Activated CD4-positive, CD25-positive, alpha-beta regulatory T cell treated with anti-CD3 and anti-CD28 coated beads, Interleukin-2, amount 50 U/mL, for 24 hours (primary cell): ENCODE data around the gene SOCS1.
A peak's percentile ranks its signal among the peaks of the same experiment; 100 is the strongest.

ENCODE experiments used
- ATAC-seq, 2 donors: fragments of 150-1000 bp; cut with Tn5 transposase; one replicate each; pipeline ENCODE4 v1.10.0; 2021; ENCODE audit warnings: mild to moderate bottlenecking in 1 of 2, moderate library complexity in 1 of 2

The SOCS1 gene

DNA sequence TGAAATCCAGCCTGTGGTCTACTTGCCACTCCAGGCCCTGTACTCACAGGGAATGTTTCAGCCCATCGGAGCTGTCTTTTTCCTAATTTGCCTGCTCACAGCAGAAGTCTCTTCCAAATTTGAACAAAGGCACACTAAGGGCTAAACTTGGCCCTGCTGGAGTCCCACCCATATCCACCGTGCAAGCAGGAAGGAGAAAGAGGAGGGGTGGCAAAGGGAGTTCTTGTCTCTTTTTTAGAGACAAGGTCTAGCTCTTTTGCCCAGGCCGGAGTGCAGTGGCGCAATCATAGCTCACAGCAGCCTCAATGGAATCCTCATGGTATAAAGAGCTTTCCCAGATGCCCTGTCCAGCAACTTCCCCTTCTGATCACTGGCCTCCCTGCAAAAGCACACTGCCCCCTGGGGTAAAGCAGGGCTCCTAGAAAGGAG lies 27.8 kb upstream of the SOCS1 start:
- ATAC-seq, result no peak

- no peak for ATAC-seq
Observed at GRCh38 chr16:11280616-11281522, 24.9 kb upstream of the SOCS1 start, which contains the start of gene PRM1. TSS of gene PRM1 (minus strand) at chr16:11281330. CDS start at chr16:11281238, 92 bp downstream.

- no peak for ATAC-seq
Observed at GRCh38 chr16:11278681-11279628, 23.0 kb upstream of the SOCS1 start.

GRCh38 chr16:11277607-11278337 lies 21.8 kb upstream of the SOCS1 start:
- ATAC-seq, result no peak

DNA sequence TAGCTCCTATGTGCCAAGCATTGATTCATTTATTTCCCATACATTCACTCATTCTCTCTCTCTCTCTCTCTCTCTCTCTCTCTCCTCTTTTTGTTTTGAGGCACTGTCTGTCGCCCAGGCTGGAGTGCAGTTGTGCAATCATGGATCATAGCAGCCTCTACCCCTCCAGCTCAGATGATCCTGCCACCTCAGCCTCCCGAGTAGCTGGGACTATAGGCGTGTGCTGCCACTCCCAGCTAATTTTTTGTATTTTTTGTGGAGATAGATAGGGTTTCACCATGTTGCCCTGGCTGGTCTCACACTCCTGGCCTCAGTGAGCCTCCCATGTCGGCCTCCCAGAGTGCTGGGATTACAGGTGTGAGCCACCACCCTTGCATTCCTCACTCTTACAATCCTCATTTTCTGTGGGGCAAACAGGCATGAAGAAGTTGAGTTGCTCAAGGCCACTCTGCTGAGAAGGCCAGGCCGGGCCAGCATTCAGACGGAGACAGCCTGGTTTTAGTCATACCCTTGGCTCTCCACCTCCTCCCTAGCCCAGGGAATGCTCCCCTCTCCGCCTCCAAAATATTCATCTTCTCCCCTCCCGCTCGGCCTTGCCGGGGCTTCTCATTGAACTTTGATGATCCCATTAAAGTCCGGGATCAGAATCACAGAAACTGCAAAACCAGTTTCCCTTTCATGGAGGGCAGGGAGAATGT lies 21.0 kb upstream of the SOCS1 start:
- ATAC-seq, result no peak

GRCh38 chr16:11276143-11276895 lies 20.3 kb upstream of the SOCS1 start, which contains the start of gene PRM2:
TSS of gene PRM2 (minus strand) at chr16:11276480. CDS start at chr16:11276370, 110 bp downstream.
- ATAC-seq, result no peak

DNA sequence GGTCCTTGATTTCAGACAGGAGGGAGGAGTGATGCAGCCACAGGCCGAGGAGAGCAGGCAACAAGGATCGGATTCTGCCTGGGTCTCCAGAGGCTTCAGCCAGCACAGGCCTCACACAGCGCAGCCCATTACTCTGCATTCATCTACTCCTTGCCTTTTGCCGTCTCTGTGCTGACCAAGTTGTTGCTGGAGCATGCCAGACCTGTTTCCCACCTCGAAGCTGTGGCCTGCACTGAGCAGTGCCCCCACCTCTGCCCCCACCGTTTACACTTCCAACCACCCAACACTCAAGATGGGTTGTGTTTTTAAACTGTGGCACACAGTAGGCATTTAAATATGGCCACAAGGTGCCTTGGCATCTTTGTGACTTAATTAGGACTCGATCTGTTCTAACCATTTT lies 19.0 kb upstream of the SOCS1 start:
- ATAC-seq, result no peak

- ATAC-seq, result no peak
Observed at GRCh38 chr16:11273721-11274324, 17.8 kb upstream of the SOCS1 start.

DNA sequence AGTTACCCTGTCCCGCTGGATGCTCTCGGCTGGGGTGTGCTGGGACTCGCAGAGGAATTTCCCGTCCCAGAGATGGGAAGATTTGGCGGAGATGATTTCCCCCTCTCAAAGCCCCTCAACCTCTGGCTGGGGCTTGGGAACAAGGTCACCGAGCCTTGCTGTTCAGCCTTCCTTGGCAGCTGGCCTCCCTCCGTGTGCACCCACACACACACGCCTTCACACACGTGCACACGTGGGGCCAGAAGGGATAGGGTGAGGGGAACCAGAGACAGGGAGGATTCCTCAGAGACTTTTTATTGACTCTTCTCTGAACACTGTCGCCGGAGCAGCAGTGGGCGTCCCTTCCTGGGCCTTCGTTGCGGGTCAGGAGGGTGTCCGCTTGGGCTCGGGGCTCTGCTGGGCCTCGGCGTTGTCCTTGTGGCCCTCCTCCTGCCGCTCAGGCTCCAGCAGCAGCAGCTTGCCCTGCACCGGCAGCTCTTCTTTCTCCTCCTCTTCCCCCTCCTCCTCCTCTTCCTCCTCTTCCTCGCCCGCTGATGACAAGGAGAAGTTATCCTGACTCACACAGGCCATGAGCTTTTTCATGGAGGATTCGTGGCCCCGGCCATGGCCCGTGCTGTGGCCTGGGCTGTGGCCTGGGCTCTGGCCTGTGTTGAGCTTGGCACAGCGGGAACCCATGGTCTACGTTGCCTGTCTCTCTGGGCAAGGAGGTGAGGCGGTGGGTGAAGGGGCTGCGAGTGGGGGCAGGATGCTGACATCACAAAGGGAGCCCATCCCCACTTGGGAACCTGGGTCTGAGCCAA lies 17.1 kb upstream of the SOCS1 start, which contains the start of gene PRM3:
PRM3 (minus strand) TSS at position 709 of the 800 bp plus-strand sequence; CDS start at position 675, 34 bp downstream.
- no peak for ATAC-seq

- ATAC-seq, result no peak
Observed at GRCh38 chr16:11272484-11272883, 16.5 kb upstream of the SOCS1 start.

- ATAC-seq, result no peak
Observed at GRCh38 chr16:11271610-11272009, 15.6 kb upstream of the SOCS1 start.

- no peak for ATAC-seq
Observed at GRCh38 chr16:11270602-11271162, 14.7 kb upstream of the SOCS1 start.

- ATAC-seq, result no peak
Observed at GRCh38 chr16:11268921-11269375, 12.9 kb upstream of the SOCS1 start, which contains the start of gene TNP2. TSS of gene TNP2 (minus strand) at chr16:11269325. CDS start at chr16:11269262, 63 bp downstream.

DNA sequence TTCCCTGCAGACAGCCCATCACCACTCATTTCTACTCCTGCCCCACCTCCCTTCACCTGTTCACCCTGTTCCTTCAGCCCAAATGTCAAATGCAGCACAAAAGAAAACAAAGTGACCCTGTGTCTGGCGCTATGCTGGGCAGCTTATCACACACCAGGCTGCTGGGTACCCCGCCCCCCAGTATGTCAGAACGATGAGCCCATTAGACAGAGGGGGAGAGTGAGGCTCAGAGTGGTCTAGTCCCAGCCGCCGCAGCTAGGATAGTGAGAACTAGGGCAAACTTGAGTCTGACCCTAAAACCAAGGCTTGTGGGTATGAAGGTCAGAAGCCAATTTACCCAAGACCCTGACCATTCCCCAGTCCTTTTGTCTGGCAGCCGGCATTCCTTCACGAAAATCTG lies 9.1 kb upstream of the SOCS1 start:
- ATAC-seq, result no peak

- ATAC-seq, result no peak
Observed at GRCh38 chr16:11264155-11264832, 8.3 kb upstream of the SOCS1 start.

DNA sequence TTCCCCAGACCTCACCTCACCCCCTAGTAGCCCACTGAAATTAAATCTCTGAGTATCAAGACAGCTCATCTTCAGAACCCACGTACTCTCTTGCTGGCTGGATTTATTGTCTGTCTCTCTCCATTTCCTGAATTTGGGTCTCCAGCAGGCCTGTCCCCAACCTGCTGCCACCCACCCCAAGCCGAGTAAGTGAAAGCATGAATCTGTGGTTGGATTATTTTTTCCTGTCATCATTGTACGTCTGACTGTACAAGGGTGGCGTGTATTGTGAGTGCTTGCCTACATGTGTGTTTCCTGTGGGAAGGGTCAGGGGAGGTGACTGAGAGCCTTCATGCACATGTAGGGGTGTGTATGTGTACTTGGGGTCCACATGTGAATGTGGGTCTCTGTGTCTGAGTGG lies 7.7 kb upstream of the SOCS1 start:
- peak; percentile 82 to 86 for ATAC-seq

DNA sequence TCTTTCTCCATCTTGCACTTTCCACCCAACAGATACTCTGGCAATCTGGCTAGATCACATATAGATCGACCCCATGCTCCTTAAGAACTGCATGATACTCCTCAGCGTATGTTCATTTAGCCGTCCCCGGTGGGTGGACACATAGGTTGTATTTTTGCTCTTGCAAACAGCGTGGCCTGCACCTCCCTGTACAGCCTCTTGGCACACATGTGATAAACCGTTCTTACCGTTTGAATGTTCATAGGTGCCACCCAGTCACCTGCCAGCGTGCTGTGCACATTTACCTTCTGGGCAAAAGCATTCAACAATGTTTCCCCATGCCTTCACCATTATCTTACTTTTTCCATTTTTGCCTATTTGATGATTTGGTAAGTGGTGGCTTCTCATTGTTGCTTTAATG lies 6.9 kb upstream of the SOCS1 start:
- no peak for ATAC-seq

DNA sequence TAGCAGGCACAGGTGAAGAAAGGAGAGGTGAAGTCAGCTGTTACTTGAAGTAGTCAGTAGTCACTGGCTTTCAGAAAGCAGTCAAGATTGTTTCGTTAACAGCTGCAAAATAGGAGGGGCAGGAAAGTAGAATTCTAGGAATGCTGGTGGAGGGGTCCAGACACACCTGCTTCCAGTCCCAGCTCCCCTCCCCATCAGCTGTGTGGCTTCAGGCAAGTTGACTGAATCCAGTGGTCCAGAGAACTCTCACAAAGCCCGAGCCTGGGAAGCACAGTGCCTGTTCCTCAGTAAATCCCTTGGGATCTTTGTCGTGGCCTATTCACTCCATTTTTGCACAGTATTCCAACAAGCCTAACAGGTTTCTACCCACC lies 4.6 kb upstream of the SOCS1 start:
- ATAC-seq, result no peak
